Activated CD8-positive, alpha-beta memory T cell treated with anti-CD3 and anti-CD28 coated beads, Interleukin-2, amount 50 U/mL, for 1 hour (primary cell): ENCODE measurements around the gene TPRA1.

Experiments
- DNase-seq: peaks from one replicate; pipeline ENCODE4 v3.0.0-alpha.2; 2020; ENCODE audit errors: extremely low read depth

Gene TPRA1

DNA sequence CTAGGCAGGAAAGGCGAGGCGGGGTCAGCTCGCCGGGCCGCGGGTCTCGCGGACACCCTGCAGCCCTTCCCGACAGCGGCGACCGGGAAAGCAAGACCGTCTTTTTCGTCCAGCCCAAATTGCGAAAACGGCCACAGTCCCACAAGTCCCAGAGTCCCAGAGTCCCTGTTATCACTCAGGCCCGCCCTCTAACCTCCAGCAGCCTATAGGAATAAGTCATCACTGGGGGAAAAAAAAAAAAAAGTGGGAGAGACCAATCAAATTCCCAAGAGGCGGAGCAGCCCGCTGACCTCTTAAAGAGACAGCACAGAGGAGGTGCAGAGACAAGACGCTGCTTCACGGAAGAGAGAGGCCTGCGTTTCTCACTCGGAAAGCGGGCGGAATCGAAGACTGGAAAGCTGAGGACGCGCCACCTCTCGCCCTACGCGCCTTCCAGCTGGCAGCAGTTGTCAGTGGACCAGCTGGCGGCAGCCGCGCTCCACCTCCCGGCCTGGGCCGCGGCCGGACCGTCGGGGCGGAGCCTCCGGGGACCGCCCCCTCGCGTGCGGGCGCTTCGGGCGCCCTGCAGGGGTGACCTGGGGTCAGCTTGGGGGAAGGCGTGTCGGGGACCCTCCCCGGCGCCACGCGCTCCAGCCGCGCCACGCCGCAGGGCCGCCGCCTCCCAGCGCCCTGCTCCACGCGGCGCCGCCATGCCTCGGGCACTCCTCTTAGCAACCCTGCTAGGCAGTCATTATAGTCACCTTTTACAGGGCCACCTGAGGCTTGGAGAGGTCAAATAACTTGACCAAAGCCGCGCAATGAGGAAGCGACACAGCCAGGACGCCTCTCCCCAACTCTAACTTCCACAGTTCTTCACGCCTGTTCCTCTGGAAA lies at the start of gene TPRA1:
TPRA1 (minus strand) TSS at position 141 of the 873 bp plus-strand sequence. CDS start 10,587 bp downstream, outside the sequence.
- DNase-seq = peak; percentile 76

DNA sequence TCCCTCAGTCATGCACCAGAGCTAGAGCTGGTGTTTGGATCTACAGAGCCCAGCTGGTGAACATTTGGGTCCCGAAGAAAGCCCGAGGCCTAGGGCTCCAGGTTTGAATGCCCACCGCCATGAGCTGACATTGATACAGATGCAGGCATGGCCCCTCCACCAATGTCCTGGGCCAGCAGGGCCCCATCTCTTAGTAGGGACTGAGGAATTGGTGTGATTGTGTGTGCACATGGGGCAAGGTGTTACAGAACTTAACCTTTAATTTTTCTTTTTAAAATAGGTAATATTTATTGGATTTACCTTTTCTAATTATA lies 49.5 kb upstream of the TPRA1 start:
- no peak for DNase-seq

DNA sequence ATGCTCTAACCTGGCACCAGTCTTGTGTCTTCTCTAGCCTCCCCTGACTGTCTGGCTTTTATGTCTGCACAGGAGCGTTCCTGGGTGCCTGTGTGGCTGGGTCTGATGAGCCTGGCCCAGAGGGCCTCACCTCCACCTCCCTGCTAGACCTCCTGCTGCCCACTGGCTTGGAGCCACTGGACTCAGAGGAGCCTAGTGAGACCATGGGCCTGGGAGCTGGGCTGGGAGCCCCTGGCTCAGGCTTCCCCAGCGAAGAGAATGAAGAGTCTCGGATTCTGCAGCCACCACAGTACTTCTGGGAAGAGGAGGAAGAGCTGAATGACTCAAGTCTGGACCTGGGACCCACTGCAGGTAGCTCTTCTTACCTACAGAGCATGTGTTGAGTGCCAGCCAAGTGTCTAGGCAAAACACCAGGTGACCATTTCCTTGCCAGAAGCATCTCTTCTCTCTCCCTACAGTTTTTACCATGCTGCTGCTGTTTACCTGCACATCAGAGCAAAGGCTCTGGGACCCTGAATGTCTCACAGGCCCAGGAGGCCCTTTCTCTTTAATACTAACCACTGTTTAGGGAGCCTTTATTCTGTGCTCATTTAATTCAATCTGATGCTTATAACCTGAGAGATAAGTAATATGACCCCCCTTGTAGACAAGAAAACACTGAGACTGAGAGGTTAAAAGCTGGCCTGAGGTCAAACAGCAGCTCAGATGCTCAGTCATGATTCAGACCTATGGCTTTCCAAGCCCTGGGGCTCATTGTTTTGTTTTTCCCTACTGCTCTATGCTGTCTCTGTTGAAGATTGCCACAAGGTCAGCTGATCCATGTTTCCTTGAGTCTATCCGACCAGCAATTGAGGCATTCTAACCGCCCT lies 48.9 kb upstream of the TPRA1 start:
- DNase-seq = no peak

DNA sequence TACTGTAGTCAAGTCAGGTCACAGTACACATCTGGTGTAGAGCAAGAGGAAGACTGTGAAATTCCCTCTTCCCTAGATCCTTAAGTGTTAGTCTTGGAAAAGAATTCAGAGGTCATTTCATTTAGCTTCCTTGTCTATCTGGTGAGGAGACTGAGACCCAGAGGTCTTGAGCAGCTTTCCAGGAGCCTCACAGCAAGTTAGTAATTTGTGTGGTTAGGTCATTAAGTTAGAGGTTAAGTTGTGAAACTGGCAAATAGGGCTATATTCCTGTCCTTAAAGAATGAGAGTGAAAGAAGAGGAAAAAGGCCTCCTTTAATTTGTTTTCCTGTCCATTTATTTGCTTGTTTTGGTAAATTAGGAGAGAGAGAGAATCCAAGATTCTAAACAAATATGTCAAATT lies 47.4 kb upstream of the TPRA1 start:
- no peak for DNase-seq

DNA sequence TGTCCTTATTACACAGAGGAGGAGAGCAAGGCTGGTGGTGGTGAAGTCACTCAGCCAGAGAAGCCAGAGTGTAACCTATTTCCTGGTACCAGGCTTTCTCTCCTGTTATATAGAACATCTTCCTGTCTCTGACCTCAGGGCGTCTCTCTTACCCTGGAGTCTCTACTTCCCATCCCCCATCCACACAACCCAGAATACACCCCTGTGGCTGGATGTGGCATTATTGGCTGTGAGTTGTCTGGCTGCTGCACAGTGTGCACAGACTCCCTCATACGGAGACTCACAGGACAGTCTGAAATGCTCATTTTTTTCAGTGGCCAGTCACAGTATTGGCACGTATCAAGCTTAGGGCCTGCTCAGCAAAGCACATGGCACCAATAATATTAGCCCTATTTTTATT lies 47.0 kb upstream of the TPRA1 start:
- DNase-seq = no peak

DNA sequence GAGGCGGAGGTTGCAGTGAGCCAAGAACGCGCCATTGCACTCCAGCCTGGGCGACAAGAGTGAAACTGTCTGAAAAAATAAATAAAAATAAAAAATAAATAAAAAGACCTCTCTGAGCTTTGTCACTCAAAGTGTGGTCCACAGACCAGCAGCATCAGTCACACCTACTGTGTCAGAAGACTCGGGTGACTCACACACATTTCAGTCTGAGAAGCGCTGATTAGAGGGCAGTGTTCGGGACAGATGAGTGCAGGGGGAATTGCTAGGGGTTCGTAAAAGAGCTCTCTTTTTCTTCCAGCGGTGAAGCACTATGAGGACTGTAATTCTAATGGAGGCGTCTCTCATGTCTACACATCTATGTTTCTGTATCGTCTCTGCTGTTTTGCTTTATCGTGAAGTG lies 44.1 kb upstream of the TPRA1 start:
- no peak for DNase-seq

DNA sequence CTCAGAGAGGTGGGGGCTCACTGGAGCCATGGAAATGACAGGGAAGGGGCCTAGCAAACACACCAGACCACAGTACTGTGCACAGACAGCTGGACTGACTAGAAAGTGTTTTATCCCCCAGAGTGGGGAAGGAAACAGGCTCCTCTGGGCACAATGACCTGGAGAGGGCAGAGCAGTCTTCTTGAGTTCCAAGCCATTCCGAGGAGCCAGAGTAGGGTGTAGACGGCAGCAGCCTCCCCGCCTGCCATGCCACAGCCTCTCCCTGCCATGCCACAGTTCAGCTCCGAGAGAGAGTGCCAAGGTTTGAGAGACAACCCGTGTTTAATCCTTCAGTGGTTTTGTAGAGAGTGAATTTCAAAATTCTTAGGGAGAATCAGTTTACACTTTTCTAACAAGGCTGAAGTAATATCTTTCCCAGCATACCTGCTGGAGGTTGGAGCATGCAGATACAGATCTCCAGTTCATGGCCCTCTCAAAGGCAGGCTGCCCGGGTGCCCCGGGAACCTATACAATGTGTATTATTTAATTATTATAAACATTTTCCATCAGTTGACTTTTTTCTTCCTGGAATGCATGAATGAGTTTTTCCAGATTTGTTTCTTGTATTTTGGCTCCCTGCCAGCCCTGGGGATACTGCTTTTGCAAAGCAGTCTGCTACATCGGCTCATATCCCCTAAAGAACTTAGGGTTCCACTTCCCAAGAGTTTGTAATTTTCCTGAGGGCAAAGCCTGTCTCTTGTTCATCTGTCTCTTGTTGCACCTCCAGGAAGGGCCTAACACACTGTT lies 41.7 kb upstream of the TPRA1 start:
- no peak for DNase-seq

DNA sequence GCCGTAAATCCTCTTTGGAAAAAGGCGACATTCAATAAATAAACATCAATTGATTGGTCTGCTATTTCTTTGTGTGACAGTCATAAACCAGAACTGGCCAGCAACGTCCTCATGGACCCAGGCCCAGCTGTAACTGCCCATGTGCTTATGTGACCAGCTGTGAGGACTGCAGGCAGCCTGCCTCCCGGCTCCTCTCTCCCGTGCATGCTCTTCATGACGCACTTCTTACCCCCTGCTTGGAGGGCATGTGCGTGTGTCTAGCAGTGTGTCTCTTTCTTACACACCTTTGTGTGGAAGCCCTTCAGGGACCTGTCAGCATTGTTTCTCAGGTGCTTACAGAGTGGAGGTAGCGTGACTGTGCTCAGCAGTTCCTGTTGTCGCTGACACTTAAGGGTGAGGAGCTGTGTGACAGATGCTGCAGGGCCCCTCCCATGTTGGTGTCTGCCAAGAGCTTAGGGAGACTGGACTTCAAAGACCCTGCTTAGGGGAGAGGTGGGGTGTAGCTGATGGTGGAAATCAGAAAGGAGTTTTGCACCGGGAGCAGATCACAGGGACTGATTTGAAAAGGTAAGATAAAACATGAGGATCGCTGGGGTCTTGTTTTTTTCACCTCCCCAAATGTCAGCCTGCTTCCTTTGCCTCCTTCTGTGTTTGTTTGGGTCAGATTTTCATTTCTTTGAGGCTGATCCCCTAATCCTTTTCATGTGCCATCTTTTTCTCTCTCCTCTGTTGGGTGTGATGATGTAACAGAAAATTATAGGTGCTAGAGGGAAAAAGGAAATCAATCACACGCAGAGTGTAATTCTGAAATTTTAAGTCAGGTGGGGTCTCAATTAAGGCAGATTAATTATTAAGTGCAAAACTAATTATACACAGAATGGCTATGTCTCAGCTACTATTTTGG lies 40.5 kb upstream of the TPRA1 start:
- DNase-seq = no peak

DNA sequence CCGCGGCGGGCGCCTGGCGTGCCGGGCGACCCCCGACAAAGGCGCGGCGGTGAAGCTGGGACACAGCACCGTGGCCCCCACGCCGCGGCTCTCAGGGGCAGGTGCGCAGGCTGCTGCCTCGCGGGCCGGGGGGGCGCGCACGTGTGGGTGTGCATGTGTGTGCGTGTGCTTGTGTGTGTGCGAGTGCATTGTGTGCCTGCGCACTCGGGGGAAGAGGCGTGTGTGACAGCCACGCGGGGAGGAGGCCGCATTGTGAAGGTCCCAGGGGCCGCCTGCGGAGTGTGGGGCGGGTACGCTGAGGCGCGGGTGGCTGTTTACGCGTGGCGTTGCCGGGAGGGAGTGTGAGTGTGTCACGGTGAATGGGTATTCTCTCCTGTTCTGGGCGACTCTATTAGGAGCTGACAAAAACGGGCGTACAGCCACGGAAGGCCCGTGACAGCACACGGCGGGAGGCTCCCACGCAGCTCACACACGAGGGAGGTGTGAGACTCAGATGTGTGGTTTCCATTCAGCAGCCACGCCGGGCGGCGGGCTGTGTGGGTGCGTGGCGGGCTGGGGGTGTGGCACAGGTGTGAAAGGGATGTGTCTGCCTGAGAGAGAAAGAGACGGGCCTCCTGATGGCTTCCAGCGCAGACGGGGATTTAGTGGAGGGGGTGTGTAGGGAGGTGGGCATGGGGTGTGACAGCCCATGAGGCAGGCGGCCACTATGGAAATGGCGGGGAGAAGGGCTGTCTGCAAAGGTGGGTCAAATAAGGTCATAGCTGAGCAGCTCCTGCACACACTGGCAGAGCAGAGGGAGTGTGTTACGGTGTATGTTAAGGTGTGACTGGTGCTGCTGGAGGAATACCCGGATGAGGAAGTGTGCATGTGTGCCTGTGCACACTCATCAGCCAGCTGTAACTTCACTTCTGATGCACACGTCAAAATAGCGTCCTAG lies 39.2 kb upstream of the TPRA1 start:
- DNase-seq = peak; percentile 3

DNA sequence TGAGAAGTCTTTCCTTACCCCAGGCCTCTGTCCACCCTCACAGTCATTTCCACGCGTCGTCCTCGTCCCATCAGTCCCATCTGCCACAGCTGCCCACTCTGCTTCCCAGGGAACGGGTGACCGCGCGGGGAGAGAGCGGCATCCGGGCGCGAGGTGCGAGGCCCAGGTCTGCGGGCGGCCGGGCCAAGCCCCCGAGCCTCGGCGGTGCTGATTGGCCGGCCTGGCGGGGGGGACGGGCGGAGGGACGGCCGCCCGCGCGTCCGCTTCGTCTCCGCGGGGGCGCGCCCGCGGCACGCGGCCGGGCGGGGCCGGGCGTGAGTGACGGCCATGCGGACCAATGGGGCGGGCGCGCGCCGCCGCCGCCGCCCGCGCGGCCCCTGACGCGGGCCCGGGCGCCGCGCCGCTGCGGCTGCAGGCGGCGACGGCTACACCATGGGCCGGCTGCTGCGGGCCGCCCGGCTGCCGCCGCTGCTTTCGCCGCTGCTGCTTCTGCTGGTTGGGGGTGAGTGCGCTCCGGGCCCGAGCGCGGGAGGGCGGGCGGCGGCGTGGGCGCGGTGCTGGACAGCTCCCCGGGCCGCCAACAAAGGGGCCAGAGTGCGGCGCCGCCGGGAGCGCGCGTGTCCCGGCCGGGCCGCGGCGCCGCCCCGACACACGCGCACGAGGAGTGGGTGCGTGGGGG lies 38.4 kb upstream of the TPRA1 start, which contains the start of gene PODXL2:
PODXL2 (plus strand) TSS at position 398 of the 679 bp plus-strand sequence; CDS start at position 433, 35 bp downstream.
- no peak for DNase-seq

DNA sequence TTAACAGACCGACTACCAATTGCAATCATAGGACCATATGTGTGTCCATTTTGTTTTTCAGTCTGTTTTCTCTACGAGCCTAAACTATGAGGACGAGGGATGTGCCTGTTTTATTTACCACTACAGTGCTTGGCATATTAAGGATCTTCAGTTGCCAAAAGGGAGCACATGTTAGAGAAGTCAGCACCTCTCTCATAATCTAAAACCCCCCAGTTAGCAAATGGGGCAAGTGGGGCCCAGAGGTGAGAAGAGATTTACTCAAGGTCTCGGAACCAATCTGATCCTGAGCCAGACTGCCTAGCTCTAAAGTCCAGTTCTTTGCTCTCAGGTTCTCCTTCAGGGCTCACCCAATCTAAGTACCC lies 37.9 kb upstream of the TPRA1 start:
- DNase-seq = no peak

DNA sequence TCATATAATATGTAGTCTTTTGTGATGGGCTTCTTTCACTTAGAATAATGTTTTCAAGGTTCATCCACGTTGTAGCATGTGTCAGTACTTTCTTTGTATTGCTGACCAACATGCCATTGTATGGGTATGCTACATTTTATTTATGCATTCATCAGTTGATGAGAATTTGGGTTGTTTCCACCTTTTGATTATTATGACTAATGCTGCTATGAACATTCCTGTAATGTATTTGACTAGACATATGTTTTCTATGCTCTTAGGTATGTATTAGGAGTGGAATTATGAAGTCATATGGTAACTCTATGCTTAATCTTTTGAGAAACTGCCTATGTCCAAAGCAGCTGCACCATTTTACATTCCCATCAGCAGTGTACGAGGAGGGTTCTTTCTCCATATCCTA lies 35.3 kb upstream of the TPRA1 start:
- no peak for DNase-seq

DNA sequence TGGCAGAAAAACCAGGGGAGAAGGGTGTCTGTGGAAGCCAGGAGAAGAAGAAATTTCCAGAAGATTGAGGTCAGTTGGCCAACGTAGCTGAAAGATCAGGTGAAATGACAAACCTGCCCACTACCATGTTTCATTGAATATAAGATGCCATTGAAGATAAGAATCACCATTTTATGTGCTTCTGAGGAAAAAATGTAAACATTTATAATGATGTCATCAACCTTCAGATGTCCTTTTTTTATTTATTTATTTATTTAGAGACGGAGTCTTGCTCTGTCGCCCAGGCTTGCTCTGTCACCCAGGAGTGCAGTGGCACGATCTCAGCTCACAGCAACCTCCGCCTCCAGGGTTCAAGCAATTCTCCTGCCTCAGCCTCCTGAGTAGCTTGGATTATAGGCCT lies 33.5 kb upstream of the TPRA1 start:
- DNase-seq = no peak

DNA sequence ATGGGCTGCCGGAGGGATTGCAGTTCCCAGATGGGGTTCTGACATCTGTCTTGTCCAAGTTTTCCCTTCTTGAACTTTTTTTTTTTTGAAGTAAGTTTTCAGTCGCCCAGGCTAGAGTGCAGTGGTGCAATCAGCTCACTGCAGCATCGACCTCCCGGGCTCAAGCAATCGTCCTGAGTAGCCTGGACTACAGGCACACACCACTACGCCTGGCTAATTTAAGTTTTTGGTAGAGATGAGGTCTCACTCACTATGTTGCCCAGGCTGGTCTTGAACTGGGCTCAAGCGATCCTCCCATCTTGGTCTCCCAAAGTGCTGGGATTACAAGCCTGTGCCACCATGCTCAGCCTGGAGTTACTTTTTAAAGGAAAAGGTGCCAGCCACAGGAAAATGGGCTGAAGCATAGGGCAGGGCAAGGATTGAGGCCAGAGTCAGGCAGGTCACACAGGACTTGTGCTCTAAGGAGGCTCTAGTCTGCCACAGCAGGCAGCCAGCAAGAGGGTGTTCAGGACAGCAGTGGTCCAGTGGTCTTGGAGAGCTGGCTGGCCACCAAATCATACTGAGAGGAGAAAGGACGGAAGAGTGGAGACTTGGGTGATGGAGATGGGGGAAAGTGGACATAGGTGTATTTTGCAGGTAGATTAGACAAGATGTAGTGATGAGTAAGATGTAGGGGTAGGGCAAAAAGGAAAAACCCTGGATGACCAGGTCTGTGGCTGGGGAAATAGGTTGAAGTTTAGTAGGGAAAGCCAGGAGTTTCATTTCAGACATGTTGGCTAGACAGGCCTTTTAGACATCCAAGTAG lies 32.4 kb upstream of the TPRA1 start:
- DNase-seq = no peak

DNA sequence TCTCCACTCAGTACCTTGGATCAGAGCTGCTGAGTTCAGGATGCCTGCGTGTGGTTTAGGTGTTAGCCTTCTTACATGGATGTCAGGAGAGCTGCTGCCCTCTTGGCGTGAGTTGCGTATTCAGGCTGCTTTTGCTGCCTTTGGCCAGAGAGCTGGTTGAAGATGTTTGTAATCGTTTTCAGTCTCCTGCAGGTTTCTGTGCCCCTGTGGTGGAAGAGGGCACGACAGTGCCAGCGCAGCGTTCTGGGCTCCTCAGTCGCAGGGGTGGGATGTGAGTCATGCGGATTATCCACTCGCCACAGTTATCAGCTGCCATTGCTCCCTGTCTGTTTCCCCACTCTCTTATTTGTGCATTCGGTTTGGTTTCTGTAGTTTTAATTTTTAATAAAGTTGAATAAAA lies 31.5 kb upstream of the TPRA1 start:
- DNase-seq = no peak

DNA sequence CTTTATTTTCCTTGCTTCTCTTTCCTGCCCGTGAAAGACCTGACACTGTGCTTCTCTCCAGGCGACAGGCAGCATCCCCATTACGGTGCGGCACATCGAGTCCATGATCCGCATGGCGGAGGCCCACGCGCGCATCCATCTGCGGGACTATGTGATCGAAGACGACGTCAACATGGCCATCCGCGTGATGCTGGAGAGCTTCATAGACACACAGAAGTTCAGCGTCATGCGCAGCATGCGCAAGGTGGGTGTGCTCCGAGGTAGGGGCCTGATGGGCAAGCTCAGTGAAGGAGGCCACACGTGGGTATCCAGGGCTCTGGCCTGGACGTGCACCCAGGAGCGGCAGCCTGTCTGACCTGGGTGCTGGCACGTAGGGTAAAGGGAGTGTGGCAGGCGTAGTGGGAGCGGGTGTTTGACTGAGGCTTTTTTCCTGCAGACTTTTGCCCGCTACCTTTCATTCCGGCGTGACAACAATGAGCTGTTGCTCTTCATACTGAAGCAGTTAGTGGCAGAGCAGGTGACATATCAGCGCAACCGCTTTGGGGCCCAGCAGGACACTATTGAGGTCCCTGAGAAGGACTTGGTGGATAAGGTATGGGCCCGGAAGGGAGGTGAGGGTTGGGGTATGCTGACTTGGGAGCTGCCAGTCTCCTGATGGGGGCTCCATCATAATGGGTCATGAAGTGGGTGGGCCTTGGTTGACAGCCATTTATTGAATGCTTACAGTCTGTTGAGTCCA lies 30.3 kb upstream of the TPRA1 start:
- no peak for DNase-seq

DNA sequence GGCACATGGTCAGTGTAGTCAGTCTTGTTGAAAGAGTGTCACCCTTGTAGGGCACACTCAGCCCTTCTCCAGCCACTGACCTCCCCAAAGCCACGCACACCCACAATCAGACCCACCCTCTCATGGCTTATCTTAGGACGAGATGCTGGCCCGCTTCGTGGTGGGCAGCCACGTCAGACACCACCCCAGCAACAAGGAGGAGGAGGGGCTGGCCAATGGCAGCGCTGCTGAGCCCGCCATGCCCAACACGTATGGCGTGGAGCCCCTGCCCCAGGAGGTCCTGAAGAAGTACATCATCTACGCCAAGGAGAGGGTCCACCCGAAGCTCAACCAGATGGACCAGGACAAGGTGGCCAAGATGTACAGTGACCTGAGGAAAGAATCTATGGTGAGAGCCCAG lies 28.4 kb upstream of the TPRA1 start:
- no peak for DNase-seq
